Mesothelial cell of epicardium (in vitro differentiated cells): ENCODE data around the gene ECI1. TPM values are rescaled to one million over a fixed set of nuclear protein-coding genes. Genes with fewer than 3 reads are reported as not detected.

Experiments
- DNase-seq, 2 experiments: peaks; one replicate each; pipeline ENCODE4 v3.0.0; 2021; ENCODE audit warnings: low spot score in 2 of 2; ENCODE audit not compliant: unreplicated experiment in 2 of 2
- H3K27ac Mint-ChIP-seq: 2 replicates; pipeline ENCODE4 v1.8.0; 2021; ENCODE audit warnings: mixed read lengths
- H3K27me3 Mint-ChIP-seq: 2 replicates; pipeline ENCODE4 v1.8.0; 2021; ENCODE audit warnings: low read depth, mixed read lengths
- H3K36me3 Mint-ChIP-seq: 2 replicates; pipeline ENCODE4 v1.8.0; 2021; ENCODE audit warnings: mixed read lengths
- H3K4me1 Mint-ChIP-seq: 2 replicates; pipeline ENCODE4 v1.8.0; 2021; ENCODE audit warnings: mixed read lengths
- H3K4me3 Mint-ChIP-seq: 2 replicates; pipeline ENCODE4 v1.8.0; 2021; ENCODE audit warnings: mild to moderate bottlenecking, moderate library complexity, mixed read lengths
- H3K9me3 Mint-ChIP-seq: 2 replicates; pipeline ENCODE4 v1.8.0; 2021; ENCODE audit warnings: mixed read lengths
- CTCF ChIP-seq: fragments of 200-600 bp; sonication (generic); IDR thresholded peaks from one replicate; pipeline ENCODE4 v1.5.0; 2021; ENCODE audit warnings: antibody characterized with exemption; ENCODE audit not compliant: unreplicated experiment
- total RNA-seq: library from RNA; stranded (reverse); gene quantifications from 3 replicates; pipeline ENCODE4 v1.2.1, GENCODE V29; 2021

ECI1 gene
- total RNA-seq, 1 donor from 2014 or later, result 53.3 TPM

- H3K4me3 Mint-ChIP-seq, result peak within 1 kb of the TSS; percentile 61
- H3K36me3 Mint-ChIP-seq, result no peaks in the 10 kb centered on the region
- no peaks in the 10 kb centered on the region for H3K9me3 Mint-ChIP-seq
- TF ChIP-seq CTCF, result no peak
- H3K4me1 Mint-ChIP-seq, result peaks cover 10% of the 10 kb centered on the region
- H3K27me3 Mint-ChIP-seq, result peaks cover 46% of the 10 kb centered on the region
- DNase-seq, result no peak
- H3K27ac Mint-ChIP-seq, result no peak within 1 kb of the TSS
Measured at GRCh38 chr16:2196162-2196980, 55.0 kb downstream of the ECI1 start, which contains the start of gene CASKIN1. CASKIN1 (minus strand) TSS chr16:2196605; CDS start chr16:2196432, 173 bp downstream.

GRCh38 chr16:2195322-2196161 is 55.8 kb downstream of the ECI1 start:
- Mint-ChIP-seq H3K4me1 (peaks cover 10% of the 10 kb centered on the region), H3K36me3 (no peaks in the 10 kb centered on the region), H3K4me3 (peak overlapping the region; percentile 61), H3K27ac (no peak overlapping the region), H3K9me3 (no peaks in the 10 kb centered on the region), H3K27me3 (peaks cover 43% of the 10 kb centered on the region)
- TF ChIP-seq CTCF, result no peak
- no peak for DNase-seq

GRCh38 chr16:2194852-2195321 is 56.5 kb downstream of the ECI1 start:
- Mint-ChIP-seq H3K4me3 (peak overlapping the region; percentile 61), H3K36me3 (no peaks in the 10 kb centered on the region), H3K27ac (no peak overlapping the region), H3K4me1 (peaks cover 10% of the 10 kb centered on the region), H3K27me3 (peaks cover 36% of the 10 kb centered on the region), H3K9me3 (no peaks in the 10 kb centered on the region)
- no peak for DNase-seq
- TF ChIP-seq CTCF, result no peak

- Mint-ChIP-seq H3K4me3 (peak overlapping the region; percentile 61), H3K9me3 (no peaks in the 10 kb centered on the region), H3K4me1 (peaks cover 10% of the 10 kb centered on the region), H3K27ac (no peak overlapping the region), H3K27me3 (peaks cover 33% of the 10 kb centered on the region), H3K36me3 (no peaks in the 10 kb centered on the region)
- no peak for DNase-seq
- TF ChIP-seq CTCF, result no peak
Measured at GRCh38 chr16:2194166-2194834, 57.1 kb downstream of the ECI1 start.

GRCh38 chr16:2191446-2191706 is 60.0 kb downstream of the ECI1 start:
- no peak overlapping the region for H3K4me3 Mint-ChIP-seq

More at GRCh38 chr16:2191446-2191706, 60.0 kb downstream of the ECI1 start:
- peaks cover 10% of the 10 kb centered on the region for H3K4me1 Mint-ChIP-seq
- no peaks in the 10 kb centered on the region for H3K36me3 Mint-ChIP-seq
- H3K27me3 Mint-ChIP-seq, result peaks cover 10% of the 10 kb centered on the region
- no peak for DNase-seq
- no peak for TF ChIP-seq CTCF
- H3K27ac Mint-ChIP-seq, result no peak overlapping the region
- no peaks in the 10 kb centered on the region for H3K9me3 Mint-ChIP-seq
